PC-3 (cell line): ENCODE measurements around the gene CDS1. TPM values are rescaled to one million over a fixed set of nuclear protein-coding genes. Genes with fewer than 3 reads are reported as not detected.

Experiments
- ATAC-seq: fragments of 200-7000 bp; cut with Tn5 transposase; 2 replicates; pipeline ENCODE4 v1.9.1; 2020; ENCODE audit warnings: mild to moderate bottlenecking, moderate library complexity
- BruUV-seq: library from RNA; stranded (reverse); fragments of 400-500 nt; replicated peaks from 2 replicates; lab custom pipeline; 2021; lab: Mats Ljungman, UMichigan
- CTCF ChIA-PET: fragments of 300-600 bp; sonication (Branson Sonifier 250); formaldehyde crosslinking; loops from one replicate; lab custom pipeline; 2022; ENCODE audit warnings: antibody characterized with exemption; lab: Charles Lee
- POLR2A ChIA-PET: fragments of 300-600 bp; sonication (Branson Sonifier 250); formaldehyde crosslinking; loops from one replicate; lab custom pipeline; 2022; ENCODE audit warnings: antibody characterized with exemption; ENCODE audit not compliant: unreplicated experiment; lab: Charles Lee
- DNase-seq: peaks from one replicate; pipeline ENCODE4 v3.0.0-alpha.2; 2015
- H2AFZ ChIP-seq: fragments of 300-600 bp; sonication (generic); 2 replicates; pipeline ENCODE4 v1.6.0; 2016; ENCODE audit warnings: antibody characterized with exemption, low read length
- H3F3A ChIP-seq: fragments of 300-600 bp; sonication (generic); one replicate; pipeline ENCODE4 v1.6.0; 2017; ENCODE audit warnings: antibody characterized with exemption, low read length, control low read depth, mild to moderate bottlenecking; ENCODE audit not compliant: unreplicated experiment
- H3K27ac ChIP-seq: fragments of 300-600 bp; sonication (generic); 2 replicates; pipeline ENCODE4 v1.5.1; 2016; ENCODE audit warnings: mild to moderate bottlenecking, low read length
- H3K27me3 ChIP-seq: fragments of 300-600 bp; sonication (generic); 2 replicates; pipeline ENCODE4 v1.6.1; 2016; ENCODE audit warnings: low read length, mixed read lengths
- H3K36me3 ChIP-seq: fragments of 300-600 bp; sonication (generic); 2 replicates; pipeline ENCODE4 v1.6.1; 2016; ENCODE audit warnings: low read depth, mixed run types, low read length, mixed read lengths
- H3K4me1 ChIP-seq: fragments of 300-600 bp; sonication (generic); 2 replicates; pipeline ENCODE4 v1.5.1; 2016; ENCODE audit warnings: low read length; ENCODE audit not compliant: insufficient read depth
- H3K4me2 ChIP-seq: fragments of 300-600 bp; sonication (generic); 2 replicates; pipeline ENCODE4 v1.6.0; 2016; ENCODE audit warnings: low read length
- H3K4me3 ChIP-seq: fragments of 300-600 bp; sonication (generic); 2 replicates; pipeline ENCODE4 v1.5.1; 2016; ENCODE audit warnings: mild to moderate bottlenecking, low read length, mixed read lengths
- H3K79me2 ChIP-seq: fragments of 300-600 bp; sonication (generic); 2 replicates; pipeline ENCODE4 v1.6.1; 2017; ENCODE audit warnings: low read length, mixed read lengths
- H3K9ac ChIP-seq: fragments of 300-600 bp; sonication (generic); 2 replicates; pipeline ENCODE4 v1.6.0; 2016; ENCODE audit warnings: mild to moderate bottlenecking, low read length
- H3K9me2 ChIP-seq: fragments of 300-600 bp; sonication (generic); replicated peaks from 2 replicates; pipeline ENCODE4 v1.6.1; 2016; ENCODE audit warnings: mixed run types, low read length, mixed read lengths
- H3K9me3 ChIP-seq: fragments of 300-600 bp; sonication (generic); 2 replicates; pipeline ENCODE4 v1.6.1; 2016; ENCODE audit warnings: low read length, mixed read lengths
- H4K20me1 ChIP-seq: fragments of 300-600 bp; sonication (generic); 2 replicates; pipeline ENCODE4 v1.6.1; 2016; ENCODE audit warnings: low read length, mixed read lengths
- EZH2 ChIP-seq: fragments of 300-600 bp; sonication (generic); IDR thresholded peaks from one replicate; pipeline ENCODE4 v1.6.1; 2017; ENCODE audit warnings: antibody characterized with exemption, mild to moderate bottlenecking, low read length; ENCODE audit not compliant: unreplicated experiment
- EZH2phosphoT487 ChIP-seq: fragments of 300-600 bp; sonication (generic); IDR thresholded peaks from 2 replicates; pipeline ENCODE4 v1.6.1; 2018; ENCODE audit warnings: mild to moderate bottlenecking, antibody characterized with exemption, low read length, borderline replicate concordance
- intact Hi-C: fragments of 100-400 bp; cut with micrococcal nuclease; formaldehyde crosslinking; loops from 2 replicates; pipeline ENCODE4 v1.9.0; 2023
- total RNA-seq: library from RNA; depleted of rRNA; stranded (reverse); fragments of >200 nt; gene quantifications from 2 replicates; pipeline ENCODE4 v1.2.3, GENCODE V29; 2014
- TF ChIP-seq, protein P1 (sequence below): fragments of 300-600 bp; sonication (generic); conservative IDR thresholded peaks from 2 replicates; pipeline ENCODE4 v1.5.1; 2017; ENCODE audit warnings: antibody characterized with exemption, low read depth, mild to moderate bottlenecking, low read length

Gene CDS1
- total RNA-seq, 1 experiment from 2014 or later: 10.4 TPM

DNA sequence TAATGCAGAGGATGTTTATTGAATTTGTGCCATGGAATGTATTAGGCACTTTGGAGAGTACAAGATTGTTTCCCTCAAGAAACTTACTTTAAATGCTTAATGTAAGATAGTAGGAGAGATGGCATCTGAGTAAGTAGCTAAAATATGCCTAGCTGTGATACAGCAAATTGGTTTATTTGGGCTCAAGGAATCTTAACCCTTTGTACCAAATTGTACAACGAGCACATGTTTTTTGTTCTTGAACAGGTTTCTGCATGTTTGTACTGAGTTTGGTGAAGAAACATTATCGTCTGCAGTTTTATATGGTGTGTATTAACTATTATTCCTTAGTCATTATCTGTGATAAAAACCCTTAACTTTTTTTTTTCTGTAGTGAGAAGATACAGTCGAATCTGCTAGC lies 48.6 kb downstream of the CDS1 start:
- Histone ChIP-seq H3K36me3 (no peaks in the 10 kb centered on the region), H3K9me2 (no peaks in the 10 kb centered on the region), H3K79me2 (no peaks in the 10 kb centered on the region), H3K4me3 (no peak overlapping the region), H3K4me2 (0 out of 2 replicates have a peak overlapping the region, but pooled peaks have one; percentile 1), H3F3A (peaks cover 4% of the 10 kb centered on the region), H3K27me3 (no peaks in the 10 kb centered on the region), H3K4me1 (peaks cover 26% of the 10 kb centered on the region), H3K27ac (no peak overlapping the region), H3K9me3 (no peaks in the 10 kb centered on the region), H2AFZ (no peak overlapping the region), H3K9ac (no peak overlapping the region), H4K20me1 (no peaks in the 10 kb centered on the region)
- no TSS peak for BruUV-seq
- DNase-seq: no peak
- POLR2A ChIA-PET: no interaction called here
- ATAC-seq: no peak
- CTCF ChIA-PET: no interaction called here
- intact Hi-C loops: loop anchor here (5.0 kb wide), 1 partner anchor 49 kb away; the partner anchor contains the start of gene CDS1
- TF ChIP-seq, protein P1, sequence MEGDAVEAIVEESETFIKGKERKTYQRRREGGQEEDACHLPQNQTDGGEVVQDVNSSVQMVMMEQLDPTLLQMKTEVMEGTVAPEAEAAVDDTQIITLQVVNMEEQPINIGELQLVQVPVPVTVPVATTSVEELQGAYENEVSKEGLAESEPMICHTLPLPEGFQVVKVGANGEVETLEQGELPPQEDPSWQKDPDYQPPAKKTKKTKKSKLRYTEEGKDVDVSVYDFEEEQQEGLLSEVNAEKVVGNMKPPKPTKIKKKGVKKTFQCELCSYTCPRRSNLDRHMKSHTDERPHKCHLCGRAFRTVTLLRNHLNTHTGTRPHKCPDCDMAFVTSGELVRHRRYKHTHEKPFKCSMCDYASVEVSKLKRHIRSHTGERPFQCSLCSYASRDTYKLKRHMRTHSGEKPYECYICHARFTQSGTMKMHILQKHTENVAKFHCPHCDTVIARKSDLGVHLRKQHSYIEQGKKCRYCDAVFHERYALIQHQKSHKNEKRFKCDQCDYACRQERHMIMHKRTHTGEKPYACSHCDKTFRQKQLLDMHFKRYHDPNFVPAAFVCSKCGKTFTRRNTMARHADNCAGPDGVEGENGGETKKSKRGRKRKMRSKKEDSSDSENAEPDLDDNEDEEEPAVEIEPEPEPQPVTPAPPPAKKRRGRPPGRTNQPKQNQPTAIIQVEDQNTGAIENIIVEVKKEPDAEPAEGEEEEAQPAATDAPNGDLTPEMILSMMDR: no peak
- TF ChIP-seq EZH2 (no peak), EZH2phosphoT487 (no peak)

- peak; percentile 79 for DNase-seq
- intact Hi-C loops: loop anchor here (5.0 kb wide), 1 partner anchor 50 kb away; the partner anchor contains the start of gene CDS1
- no peak overlapping the region for H3K4me3 ChIP-seq
Measured at GRCh38 chr4:84632092-84632491, 49.2 kb downstream of the CDS1 start.

More at GRCh38 chr4:84632092-84632491, 49.2 kb downstream of the CDS1 start:
- TF ChIP-seq, protein P1: no peak
- TF ChIP-seq EZH2 (no peak), EZH2phosphoT487 (no peak)
- BruUV-seq: no TSS peak
- Histone ChIP-seq H3K79me2 (no peaks in the 10 kb centered on the region), H3K4me1 (peaks cover 26% of the 10 kb centered on the region), H3K27ac (no peak overlapping the region), H4K20me1 (no peaks in the 10 kb centered on the region), H3K36me3 (no peaks in the 10 kb centered on the region), H3K9me2 (no peaks in the 10 kb centered on the region), H3K9ac (no peak overlapping the region), H3K27me3 (no peaks in the 10 kb centered on the region), H3F3A (peaks cover 4% of the 10 kb centered on the region), H3K9me3 (no peaks in the 10 kb centered on the region), H2AFZ (no peak overlapping the region), H3K4me2 (peak overlapping the region; percentile 33; the same call in 1 of the 2 replicates)
- ChIA-PET CTCF (no interaction called here), POLR2A (no interaction called here)
- peak; percentile 57 for ATAC-seq
